GM21529 (cell line): Measurements from ENCODE around the gene TMEM120B.

ENCODE experiments used
- ATAC-seq: cut with Tn5 transposase; IDR thresholded peaks from one replicate; pipeline ENCODE4 v1.9.1; 2021; ENCODE audit not compliant: unreplicated experiment

The TMEM120B gene

GRCh38 chr12:121830134-121830533 is 117.6 kb downstream of the TMEM120B start:
- no peak for ATAC-seq

GRCh38 chr12:121830588-121831265 is 118.2 kb downstream of the TMEM120B start:
- no peak for ATAC-seq
